Thoracic aorta (tissue), 2 donors: Measurements from ENCODE around the gene FOXO6. TPM values are rescaled to one million over a fixed set of nuclear protein-coding genes. Genes with fewer than 3 reads are reported as not detected.

Source experiments
- ATAC-seq: fragments of 150-250 bp; one replicate; pipeline ENCODE4 v1.8.0; 2017; ENCODE audit warnings: low read depth; ENCODE audit not compliant: insufficient number of reproducible peaks, low FRiP score
- DNase-seq: peaks from one replicate; pipeline ENCODE4 v3.0.0-alpha.2; 2020; ENCODE audit warnings: low spot score
- H3K27ac ChIP-seq, 2 donors: fragments of 200-600 bp; sonication (generic); 1 replicate in 1 of 2; 2 replicates in 1 of 2; pipeline ENCODE4 v1.5.1; 2016; ENCODE audit warnings: mild to moderate bottlenecking in 2 of 2, moderate library complexity in 2 of 2
- H3K27me3 ChIP-seq: fragments of 200-600 bp; sonication (generic); replicated peaks from 2 replicates; pipeline ENCODE4 v1.6.0; 2016; ENCODE audit warnings: mild to moderate bottlenecking; ENCODE audit not compliant: insufficient read depth
- H3K36me3 ChIP-seq: fragments of 200-600 bp; sonication (generic); one replicate; pipeline ENCODE4 v1.5.1; 2016
- H3K4me1 ChIP-seq, 2 donors: fragments of 200-600 bp; sonication (generic); 1 replicate in 1 of 2; 2 replicates in 1 of 2; pipeline versions ENCODE4 v1.5.1 to v1.6.0; 2016; ENCODE audit warnings: low read depth in 2 of 2, mild to moderate bottlenecking in 1 of 2; ENCODE audit not compliant: control insufficient read depth in 1 of 2
- H3K4me3 ChIP-seq: fragments of 200-600 bp; sonication (generic); 2 replicates; pipeline ENCODE4 v1.5.1; 2016; ENCODE audit warnings: mild to moderate bottlenecking
- H3K9me3 ChIP-seq: fragments of 200-600 bp; sonication (generic); 2 replicates; pipeline ENCODE4 v1.5.1; 2016
- total RNA-seq, 2 donors: library from RNA; depleted of rRNA; stranded (reverse); fragments of >200 nt; gene quantifications; one replicate each; pipeline versions ENCODE4 v1.1.0 to v1.2.3, GENCODE V29; 2016
- TF ChIP-seq, protein P1 (sequence below): fragments of 200-600 bp; sonication (generic); IDR thresholded peaks from one replicate; pipeline ENCODE4 v1.5.1; 2019; ENCODE audit warnings: antibody characterized with exemption

The FOXO6 gene
- total RNA-seq, 2 donors from 2014 or later: 3.8 TPM; not detected in 1

DNA sequence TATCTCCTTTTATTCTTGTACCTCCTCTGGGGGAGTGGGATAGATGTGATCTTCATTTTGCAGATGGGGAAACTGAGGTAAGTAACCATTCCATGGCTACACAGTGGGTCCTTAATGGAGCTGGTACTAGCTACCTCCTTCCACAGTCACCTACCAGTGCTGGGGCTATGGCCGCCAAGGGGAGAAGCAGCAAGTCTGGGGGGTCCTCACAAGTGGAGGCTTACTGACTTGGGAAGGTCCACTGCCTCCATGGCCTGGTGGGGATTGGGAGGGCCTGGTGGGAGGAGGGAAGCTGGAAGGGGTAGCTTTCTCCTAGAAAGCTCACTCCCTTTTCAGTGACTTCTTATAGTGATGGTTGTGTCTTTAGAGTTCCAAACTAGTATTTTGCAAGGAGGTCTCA lies 5.9 kb upstream of the FOXO6 start:
- TF ChIP-seq, protein P1, sequence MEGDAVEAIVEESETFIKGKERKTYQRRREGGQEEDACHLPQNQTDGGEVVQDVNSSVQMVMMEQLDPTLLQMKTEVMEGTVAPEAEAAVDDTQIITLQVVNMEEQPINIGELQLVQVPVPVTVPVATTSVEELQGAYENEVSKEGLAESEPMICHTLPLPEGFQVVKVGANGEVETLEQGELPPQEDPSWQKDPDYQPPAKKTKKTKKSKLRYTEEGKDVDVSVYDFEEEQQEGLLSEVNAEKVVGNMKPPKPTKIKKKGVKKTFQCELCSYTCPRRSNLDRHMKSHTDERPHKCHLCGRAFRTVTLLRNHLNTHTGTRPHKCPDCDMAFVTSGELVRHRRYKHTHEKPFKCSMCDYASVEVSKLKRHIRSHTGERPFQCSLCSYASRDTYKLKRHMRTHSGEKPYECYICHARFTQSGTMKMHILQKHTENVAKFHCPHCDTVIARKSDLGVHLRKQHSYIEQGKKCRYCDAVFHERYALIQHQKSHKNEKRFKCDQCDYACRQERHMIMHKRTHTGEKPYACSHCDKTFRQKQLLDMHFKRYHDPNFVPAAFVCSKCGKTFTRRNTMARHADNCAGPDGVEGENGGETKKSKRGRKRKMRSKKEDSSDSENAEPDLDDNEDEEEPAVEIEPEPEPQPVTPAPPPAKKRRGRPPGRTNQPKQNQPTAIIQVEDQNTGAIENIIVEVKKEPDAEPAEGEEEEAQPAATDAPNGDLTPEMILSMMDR: no peak
- ATAC-seq: no peak
- Histone ChIP-seq H3K4me1 (peaks cover 13 to 31% of the 10 kb centered on the region in 2 donors), H3K4me3 (no peak overlapping the region), H3K27me3 (no peaks in the 10 kb centered on the region), H3K27ac (no peak overlapping the region), H3K36me3 (no peaks in the 10 kb centered on the region), H3K9me3 (no peaks in the 10 kb centered on the region)
- DNase-seq: no peak

DNA sequence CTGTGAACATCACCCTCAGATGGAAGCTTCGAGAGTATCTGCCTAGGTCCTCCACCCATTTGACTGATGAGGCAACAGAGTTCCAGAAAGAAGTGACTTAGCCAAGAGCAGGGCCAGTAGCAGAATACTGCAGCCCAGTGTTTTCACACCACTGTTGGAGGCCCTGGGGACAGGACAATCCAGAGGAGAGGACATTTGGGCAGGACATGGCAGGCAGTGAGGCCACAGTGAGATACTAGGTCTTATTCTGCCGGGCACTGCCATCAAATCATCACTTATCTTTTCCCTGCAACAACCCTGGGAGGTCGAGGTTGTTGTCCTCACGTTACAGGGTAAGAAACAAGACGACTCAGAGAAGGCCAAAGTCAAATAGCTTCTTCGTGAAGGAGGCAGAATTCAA lies 5.5 kb upstream of the FOXO6 start:
- H3K27ac ChIP-seq: no peak overlapping the region
- TF ChIP-seq, protein P1: no peak
- H3K9me3 ChIP-seq: no peaks in the 10 kb centered on the region
- ATAC-seq (no peak), DNase-seq (no peak)
- no peaks in the 10 kb centered on the region for H3K27me3 ChIP-seq
- H3K36me3 ChIP-seq: no peaks in the 10 kb centered on the region
- peaks cover 16 to 35% of the 10 kb centered on the region in 2 donors for H3K4me1 ChIP-seq
- no peak overlapping the region for H3K4me3 ChIP-seq

DNA sequence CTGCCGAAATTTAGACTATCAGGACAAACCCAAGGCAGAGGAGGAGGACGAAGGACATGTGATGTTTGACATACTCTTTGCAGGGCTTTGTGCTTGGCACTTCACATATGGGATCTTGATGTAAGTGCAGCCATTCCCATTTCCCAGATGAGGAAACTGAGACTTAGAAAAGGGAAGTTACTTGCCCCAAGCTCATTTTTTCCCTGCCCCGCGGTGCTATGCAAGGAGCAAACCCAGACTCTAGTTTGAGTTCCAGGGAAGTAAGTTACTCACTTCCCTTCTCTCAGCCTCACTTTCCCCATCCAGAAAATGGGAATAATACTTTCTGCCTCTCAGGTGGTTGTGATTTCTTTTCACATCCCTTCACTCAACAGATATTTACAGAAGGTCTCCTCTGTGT lies 4.5 kb upstream of the FOXO6 start:
- Histone ChIP-seq H3K27me3 (no peaks in the 10 kb centered on the region), H3K9me3 (no peaks in the 10 kb centered on the region), H3K36me3 (no peaks in the 10 kb centered on the region), H3K27ac (no peak overlapping the region), H3K4me3 (no peak overlapping the region), H3K4me1 (peaks cover 16 to 37% of the 10 kb centered on the region in 2 donors)
- DNase-seq (no peak), ATAC-seq (no peak)
- TF ChIP-seq, protein P1: no peak

DNA sequence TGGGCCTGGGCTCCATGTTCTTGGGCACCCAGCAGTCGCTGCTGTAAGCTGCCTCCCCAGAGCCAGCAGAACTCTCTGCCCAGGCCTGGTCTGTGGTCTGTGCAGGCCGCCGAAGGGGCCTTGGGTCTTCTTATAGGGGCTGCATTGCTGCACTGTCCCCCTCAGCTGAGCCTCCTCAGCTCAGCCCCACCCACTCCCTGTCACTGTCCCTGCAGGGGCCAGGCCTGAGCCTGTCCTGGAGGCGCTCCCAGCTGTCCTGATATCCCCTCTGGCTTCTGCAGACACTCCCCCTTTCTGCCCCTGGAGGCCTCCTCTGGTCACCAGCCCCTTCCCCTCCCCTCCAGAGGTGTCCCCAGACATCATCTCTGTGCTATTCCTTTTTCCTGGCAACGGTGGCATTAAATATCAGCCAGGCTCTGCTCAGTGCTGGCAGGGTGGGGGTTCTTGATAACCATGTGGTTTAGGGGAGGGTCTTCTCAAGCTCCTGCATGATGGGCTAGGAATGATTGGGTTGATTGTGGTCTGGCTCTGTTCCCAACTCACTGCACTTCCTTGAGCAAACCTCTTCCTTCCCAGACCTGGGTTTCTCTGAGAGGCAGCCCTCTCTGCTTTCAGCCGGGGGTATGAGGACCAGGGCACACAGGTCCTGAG lies 3.7 kb upstream of the FOXO6 start:
- Histone ChIP-seq H3K4me3 (no peak overlapping the region), H3K27me3 (no peaks in the 10 kb centered on the region), H3K36me3 (no peaks in the 10 kb centered on the region), H3K9me3 (no peaks in the 10 kb centered on the region), H3K4me1 (peaks cover 16 to 46% of the 10 kb centered on the region in 2 donors), H3K27ac (no peak overlapping the region)
- no peak for DNase-seq
- no peak for ATAC-seq
- TF ChIP-seq, protein P1: no peak

DNA sequence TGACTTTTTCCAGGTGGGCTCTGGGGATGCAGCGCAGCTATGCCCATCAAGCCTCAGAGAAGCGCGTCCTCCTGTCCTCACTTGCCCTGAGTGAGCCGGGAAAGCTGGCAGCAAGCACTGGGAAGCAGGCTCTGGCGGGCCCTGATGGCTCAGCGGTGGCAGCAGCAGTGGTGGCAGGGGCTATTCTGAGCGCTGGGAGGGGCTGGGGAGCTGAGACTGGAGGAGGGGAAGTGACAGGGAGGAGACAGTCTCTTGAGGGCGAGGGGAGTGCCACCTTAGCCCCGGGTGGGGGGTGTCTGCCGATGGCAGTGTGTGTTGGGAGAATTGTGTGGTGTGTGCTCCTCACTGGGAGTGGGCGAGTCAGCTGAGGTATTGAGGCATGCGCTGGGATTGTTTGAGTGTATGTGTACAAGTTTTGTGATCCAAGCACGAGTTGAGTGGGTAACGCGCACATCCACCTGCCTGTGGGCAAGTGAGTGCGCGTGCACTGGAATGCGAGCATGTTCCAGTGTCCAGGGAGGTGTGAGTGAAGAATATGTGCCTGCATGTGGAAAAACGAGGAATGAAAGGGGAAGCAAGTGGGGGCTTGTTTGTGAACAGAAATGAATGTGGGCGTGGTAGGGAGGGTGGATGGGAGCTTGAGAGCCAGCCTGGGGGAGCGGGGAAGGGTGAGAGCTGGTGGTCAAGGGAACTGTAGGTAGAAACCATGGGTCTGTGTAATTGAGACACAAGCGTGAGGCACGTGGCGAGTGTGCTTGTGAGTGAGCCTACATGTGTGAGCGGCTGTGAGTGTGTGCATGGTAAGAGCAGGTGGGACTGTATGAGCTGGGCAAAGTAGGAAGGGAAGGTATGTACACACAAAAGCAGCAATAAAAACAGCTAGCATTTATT lies 2.9 kb upstream of the FOXO6 start:
- DNase-seq: no peak

More for the DNA sequence above, 2.9 kb upstream of the FOXO6 start:
- Histone ChIP-seq H3K27ac (peak overlapping the region in 1 of 2 donors; percentile 54), H3K36me3 (no peaks in the 10 kb centered on the region), H3K4me1 (peaks cover 16 to 48% of the 10 kb centered on the region in 2 donors), H3K4me3 (no peak overlapping the region), H3K9me3 (no peaks in the 10 kb centered on the region), H3K27me3 (no peaks in the 10 kb centered on the region)
- ATAC-seq: no peak
- TF ChIP-seq, protein P1: no peak
